ENCODE measurements around the gene COX6B2. TPM values are rescaled to one million over a fixed set of nuclear protein-coding genes. Genes with fewer than 3 reads are reported as not detected.

COX6B2 gene
- total and polyA plus RNA-seq, 2 donors (not counting 3 experiments of a cell fraction or from before 2014, with no cell fraction given) = not detected

GRCh38 chr19:55322204-55322885 is 32.2 kb downstream of the COX6B2 start:
- H3K9me3 ChIP-seq (replicated peaks; ENCODE audit: control insufficient read depth, insufficient read depth, low read length) = no peaks in the 10 kb centered on the region
- no peak overlapping the region for H3K9ac ChIP-seq (replicated peaks; ENCODE audit: extremely low read depth, insufficient read depth, low read length)
- H3K4me1 ChIP-seq (ENCODE audit: control insufficient read depth, extremely low read depth, insufficient read depth, low read length) = no peaks in the 10 kb centered on the region
- H3K4me2 ChIP-seq (ENCODE audit: insufficient read depth, low read length) = no peak overlapping the region
- H3K9me1 ChIP-seq (replicated peaks; ENCODE audit: control insufficient read depth, extremely low read depth, insufficient read depth, low read length) = no peaks in the 10 kb centered on the region
- H3K79me2 ChIP-seq (ENCODE audit: control insufficient read depth, insufficient read depth, low read length) = no peaks in the 10 kb centered on the region
- H3K4me3 ChIP-seq (replicated peaks in 1 of 3; ENCODE audit: insufficient read depth in 1 of 3, low read depth in 1 of 3, low read length in 3 of 3) = no peak overlapping the region
- H3K36me3 ChIP-seq (ENCODE audit: control insufficient read depth in 2 of 2, extremely low read depth in 1 of 2, insufficient read depth in 2 of 2, low read length in 2 of 2) = no peaks in the 10 kb centered on the region
- H3K27ac ChIP-seq (ENCODE audit: insufficient read depth, low read depth, low read length) = no peak overlapping the region
- H2AFZ ChIP-seq (ENCODE audit: low read depth, low read length) = no peak overlapping the region
- peaks cover 0 to 2% of the 10 kb centered on the region in 2 experiments for H3K27me3 ChIP-seq (ENCODE audit: control insufficient read depth in 2 of 2, insufficient read depth in 2 of 2, low read length in 2 of 2)
- intact Hi-C loops (cut with micrococcal nuclease) = no loop called here
- no peaks in the 10 kb centered on the region for H4K20me1 ChIP-seq (replicated peaks; ENCODE audit: control insufficient read depth, extremely low read depth, insufficient read depth, low read length)
- TF ChIP-seq FOS (IDR thresholded peaks at IDR 0.05; ENCODE audit: borderline replicate concordance, insufficient read depth, low read length) (no peak), POLR2AphosphoS5 (IDR thresholded peaks at IDR 0.05; ENCODE audit: insufficient read depth, low read depth, low read length) (no peak), EZH2 (IDR thresholded peaks at IDR 0.05; ENCODE audit: borderline replicate concordance, low read depth, low read length, severe bottlenecking) (no peak), JUN (IDR thresholded peaks at IDR 0.05; ENCODE audit: borderline replicate concordance, insufficient read depth, insufficient read length, low read depth) (no peak), MAX (IDR thresholded peaks at IDR 0.05; ENCODE audit: insufficient read depth, insufficient read length) (no peak), MYC (IDR thresholded peaks at IDR 0.05; ENCODE audit: low read depth, low read length) (no peak), CTCF (IDR thresholded peaks at IDR 0.05; ENCODE audit: extremely low read depth in 1 of 2, insufficient read depth in 1 of 2, low read depth in 1 of 2, low read length in 2 of 2) (no peak), GATA2 (IDR thresholded peaks at IDR 0.05; ENCODE audit: insufficient read depth, insufficient read length, low read depth, low read length) (no peak)
- dilution Hi-C loops (cut with MboI; ENCODE audit: extremely low pct_ligation_motif_present, low sequenced_read_pairs) = no loop called here
- ChIA-PET CTCF (interaction anchor here (1.9 to 3.0 kb wide), 4 partner anchors 10 to 96 kb away, joined by 5 to 17 read pairs (median 8); partner anchors contain the start of gene KMT5C), POLR2A (no interaction called here)
- BruUV-seq (replicated peaks) = no TSS peak
- DNase-seq (ENCODE audit: low read depth, low spot score) = no peak
- no peak for FAIRE-seq
